NCI-H1105 treated with DMSO at 0.1 percent for 48 hours (cell line): ENCODE data around the gene STAT6.
A peak's percentile ranks its signal among the peaks of the same experiment; 100 is the strongest.
"Not testable (repeated sequence)": the region's sequence is repeated elsewhere in the genome, so short reads cannot be mapped to it uniquely, and the experiment has no call there.

Experiments used
- DNase-seq: peaks from one replicate; lab custom pipeline; 2025; lab: John Stamatoyannopoulos, UW

The STAT6 gene

DNA sequence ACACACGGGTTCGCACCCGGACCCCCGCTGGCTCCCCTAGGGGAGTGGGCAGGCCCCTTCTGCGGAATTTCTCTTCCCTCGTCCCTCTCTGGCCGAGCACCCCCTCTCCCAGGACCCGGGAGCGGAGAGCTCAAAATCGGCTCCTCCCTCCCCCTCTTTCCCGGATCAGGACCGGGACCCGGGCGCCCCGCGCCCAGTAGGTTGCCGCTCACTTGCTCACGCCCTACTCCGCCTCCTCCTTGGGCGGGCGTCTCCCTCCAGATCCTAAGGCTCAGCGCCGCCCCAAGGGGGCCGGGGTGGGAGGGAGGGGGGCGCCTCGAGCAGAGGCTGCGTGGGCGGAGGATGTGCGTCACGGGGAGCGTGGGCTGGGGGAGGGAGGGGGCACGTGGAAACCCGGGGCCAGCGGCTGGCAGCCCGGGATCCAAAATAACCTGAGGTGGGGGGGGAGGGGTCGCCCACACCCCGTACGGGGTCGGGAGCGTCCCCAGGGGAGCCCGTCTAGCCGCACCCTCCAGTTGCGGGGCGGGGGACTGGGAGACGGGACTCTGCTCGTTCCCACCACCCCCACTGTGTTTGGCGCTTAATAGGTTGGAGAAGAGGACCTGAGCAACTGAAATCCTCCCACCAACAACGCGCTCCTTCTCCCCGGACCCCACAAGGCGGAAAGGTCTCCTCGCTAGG, 24.0 kb downstream of the STAT6 start:
- no peak for DNase-seq

DNA sequence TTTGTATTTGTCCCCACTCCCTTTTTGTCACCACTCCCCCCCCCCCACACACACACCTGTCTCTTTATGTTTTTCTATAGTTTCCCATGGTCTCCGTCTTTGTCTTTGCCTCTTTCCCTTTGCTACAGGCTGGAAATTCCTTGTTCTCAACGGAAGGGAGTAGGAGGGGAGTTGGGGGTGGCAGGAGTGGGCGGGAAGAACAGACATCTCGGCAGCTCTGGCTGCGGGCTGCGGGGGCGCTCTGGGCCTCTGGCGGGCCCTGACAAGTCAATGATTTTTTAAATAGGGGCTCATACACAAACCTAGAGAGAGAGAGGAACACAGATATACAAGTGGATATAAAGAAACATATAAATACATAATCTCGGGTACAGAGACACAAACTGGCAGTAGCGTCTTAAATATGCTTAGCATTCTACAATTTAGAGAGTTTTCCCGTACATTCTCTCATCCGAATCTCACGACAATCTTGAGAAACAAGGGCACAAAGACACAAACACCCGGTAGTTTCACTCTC, 24.6 kb downstream of the STAT6 start:
- peak; percentile 42 for DNase-seq

DNA sequence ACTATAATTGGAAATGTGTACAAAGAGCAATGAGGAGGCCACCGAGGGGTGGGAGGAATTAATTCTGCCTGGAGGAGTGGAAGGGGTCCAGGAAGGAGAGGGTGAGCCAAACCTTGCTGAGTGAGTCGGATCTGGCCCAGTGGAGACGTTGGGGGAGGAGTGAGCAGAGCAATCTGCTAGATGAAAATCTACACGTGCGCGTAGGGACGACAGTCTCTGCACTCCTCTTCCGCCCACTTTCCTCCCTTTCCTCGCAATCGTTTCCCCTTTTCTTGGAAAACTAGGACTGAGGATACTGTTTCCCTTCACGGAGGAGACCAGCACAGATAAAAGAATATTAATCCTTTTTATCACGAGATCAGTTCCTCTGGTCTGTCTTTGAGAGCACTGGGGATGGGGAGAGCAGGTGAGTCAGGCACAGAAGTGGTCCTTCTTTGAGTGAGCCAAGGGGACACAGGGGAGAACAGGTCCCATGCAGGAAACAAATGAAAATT, 25.1 kb downstream of the STAT6 start:
- no peak for DNase-seq

DNA sequence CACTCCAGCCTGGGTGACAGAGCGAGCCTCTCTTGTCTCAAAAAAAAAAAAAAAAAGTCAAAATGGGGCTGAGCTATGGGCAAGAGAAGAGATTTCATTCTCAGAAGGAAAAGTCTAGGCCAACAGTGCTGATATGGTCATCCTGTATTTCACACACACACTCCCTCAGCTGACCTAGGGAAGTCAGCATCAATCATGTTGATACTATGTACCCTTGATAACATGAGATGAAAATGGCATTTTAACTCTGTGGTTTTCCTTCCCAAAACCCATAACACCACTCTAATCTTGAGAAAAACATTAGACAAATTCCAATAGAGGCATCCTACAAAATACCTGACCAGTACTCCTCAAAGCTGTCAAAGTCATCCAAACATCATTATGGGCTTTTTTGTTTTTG, 30.3 kb downstream of the STAT6 start:
- no peak for DNase-seq

DNA sequence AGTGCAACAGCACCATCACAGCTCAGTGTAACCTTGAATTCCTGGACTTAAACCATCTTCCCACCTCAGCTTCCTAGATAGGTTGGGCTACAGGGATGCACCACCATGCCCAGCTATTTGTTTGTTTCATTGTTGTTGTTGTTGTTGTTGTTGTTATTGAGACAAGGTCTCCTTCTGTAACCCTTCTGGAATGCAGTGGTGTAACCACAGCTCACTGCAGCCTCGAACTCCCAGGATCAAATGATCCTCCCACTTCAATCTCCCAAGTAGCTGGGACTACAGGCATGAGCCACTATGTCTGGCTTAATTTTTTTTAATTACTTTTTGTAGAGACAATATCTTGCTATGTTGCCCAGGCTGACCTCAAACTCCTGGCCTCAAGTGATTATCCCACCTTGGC, 31.3 kb downstream of the STAT6 start:
- no peak for DNase-seq

DNA sequence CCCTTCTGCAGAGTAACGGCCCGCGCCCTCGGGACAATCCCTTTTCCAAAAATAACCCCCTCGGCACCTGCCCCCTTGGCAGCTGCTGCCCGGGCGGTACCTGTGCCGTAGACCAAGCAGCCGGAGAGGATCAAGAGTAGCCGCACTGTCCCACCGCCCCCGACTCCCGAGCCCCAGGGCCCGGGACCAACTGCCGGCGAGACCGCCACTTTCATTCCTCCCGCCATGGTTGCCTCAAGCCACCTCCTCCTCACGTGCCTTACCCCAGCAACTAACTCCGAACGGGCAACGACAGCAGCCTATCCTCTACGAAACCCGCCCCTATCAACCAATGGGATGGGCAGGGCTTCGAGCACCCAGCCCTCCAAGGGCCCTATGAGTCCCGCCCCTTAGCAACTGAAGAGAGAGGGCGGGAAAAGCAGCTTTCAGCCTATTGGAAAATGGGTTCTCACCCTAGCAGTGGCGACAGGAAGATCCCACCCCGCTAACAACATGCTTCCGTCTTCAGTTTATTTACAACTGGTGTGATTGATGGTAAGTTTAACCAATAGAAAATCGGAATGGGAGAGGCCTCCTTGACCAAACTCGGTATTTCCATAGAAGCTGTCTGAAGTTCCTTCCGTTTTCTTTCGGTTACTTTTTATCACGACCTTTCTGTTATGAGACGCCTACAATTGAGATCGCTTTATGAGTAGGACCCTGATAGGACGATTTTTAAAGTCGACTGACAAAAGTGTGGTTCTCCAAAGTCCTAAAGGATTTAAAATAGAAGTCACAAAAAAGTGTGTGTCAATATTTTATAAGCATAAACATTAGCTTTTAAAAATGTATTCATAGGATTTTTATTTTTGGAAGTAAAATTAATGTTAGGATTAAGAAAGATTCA, 32.4 kb downstream of the STAT6 start, which contains the start of gene NEMP1:
Gene NEMP1 (minus strand): TSS at position 273 of the 886 bp plus-strand sequence. CDS start 46 bp downstream, at position 227.
- DNase-seq, result peak; percentile 96

DNA sequence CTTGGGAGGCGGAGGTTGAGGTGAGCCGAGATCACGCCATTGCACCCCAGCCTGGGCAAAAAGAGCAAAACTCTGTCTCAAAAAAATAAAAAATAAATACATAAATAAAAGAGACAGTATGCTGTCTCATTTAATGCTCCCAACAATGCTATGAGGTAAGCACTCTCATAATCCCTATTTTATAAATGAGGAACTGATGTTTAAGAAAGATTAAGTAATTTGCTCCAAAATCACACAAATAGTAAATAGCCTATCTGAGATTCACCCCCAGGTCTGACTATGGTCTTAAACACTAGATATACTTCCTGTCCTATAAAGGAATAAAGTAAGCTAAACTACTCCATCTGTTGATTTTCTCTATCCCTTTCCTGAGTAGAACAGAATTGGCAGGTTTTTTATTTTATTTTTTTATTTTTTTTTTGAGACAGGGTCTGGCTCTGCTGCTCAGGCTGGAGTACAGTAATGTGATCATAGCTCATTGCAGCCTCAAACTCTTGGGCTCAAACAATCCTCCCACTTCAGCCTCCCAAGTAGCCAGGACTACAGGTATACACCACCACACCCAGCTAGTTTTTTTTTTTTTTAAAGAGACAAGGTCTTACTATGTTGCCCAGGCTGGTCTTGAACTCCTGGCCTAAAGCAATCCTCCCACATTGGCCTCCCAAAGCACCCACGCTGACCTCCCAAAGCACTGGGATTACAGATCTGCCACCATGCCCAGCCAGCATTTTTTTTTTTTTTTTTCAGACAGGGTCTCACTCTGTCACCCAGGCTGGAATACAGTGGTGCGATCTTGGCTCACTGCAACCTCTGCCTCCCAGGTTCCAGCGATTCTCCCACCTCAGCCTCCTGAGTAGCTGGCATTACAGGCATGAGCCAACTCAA, 37.4 kb downstream of the STAT6 start:
- DNase-seq, result not testable (repeated sequence)

DNA sequence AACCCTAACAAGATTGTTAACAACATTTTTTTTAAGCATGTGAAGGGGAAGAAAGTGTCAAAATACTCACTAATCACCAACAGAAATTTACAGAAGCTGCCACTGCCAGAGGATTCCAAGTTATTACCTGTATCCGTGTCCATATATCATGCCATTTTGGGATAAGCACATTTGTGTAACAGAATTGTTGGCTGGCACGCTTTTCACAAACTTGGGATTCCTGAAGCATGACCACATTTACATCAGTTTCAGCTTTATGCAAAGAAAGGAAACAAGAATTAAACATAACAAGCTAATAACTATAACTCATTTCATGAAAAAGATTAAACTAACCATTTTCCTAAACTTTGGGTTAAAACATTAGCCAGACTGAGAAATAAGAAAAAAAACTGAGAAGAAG, 38.5 kb downstream of the STAT6 start:
- DNase-seq, result no peak

DNA sequence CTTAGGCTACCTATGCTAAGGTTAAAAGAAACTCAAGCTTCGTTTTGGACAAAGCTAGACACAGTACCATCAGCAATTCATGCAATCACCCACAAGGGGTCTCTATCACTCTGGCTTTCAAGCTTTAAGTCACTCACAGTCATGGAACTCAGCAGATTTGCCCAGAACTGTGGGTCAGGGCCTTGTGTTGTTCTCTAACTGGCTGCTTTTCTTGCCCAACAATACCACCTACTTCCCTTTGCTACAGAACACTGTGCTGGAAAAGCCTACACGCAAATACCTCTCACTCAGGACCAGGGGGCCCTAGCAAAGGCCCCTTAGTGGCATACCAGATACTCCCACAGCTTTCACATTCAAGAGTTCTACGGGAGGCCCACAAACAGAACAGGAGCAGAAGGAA, 41.6 kb downstream of the STAT6 start:
- peak; percentile 50 for DNase-seq

DNA sequence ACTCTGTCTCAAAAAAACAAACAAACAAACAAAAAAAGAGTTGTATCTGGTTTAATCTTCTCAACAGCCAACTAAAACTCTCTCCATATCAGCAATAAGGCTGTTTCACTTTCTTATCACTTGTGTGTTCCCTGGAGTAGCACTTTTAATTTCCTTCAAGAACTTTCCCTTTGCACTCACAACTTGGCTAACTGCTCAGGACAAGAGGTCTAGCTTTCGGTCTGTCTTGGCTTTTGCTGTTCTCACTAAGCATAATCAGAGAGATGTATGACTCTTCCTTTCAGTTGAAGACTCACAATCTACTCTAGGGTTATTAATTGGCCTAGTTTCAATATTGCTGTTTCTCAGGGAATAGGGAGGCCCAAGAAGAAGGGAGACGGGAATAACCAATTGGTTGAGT, 44.9 kb downstream of the STAT6 start:
- no peak for DNase-seq

DNA sequence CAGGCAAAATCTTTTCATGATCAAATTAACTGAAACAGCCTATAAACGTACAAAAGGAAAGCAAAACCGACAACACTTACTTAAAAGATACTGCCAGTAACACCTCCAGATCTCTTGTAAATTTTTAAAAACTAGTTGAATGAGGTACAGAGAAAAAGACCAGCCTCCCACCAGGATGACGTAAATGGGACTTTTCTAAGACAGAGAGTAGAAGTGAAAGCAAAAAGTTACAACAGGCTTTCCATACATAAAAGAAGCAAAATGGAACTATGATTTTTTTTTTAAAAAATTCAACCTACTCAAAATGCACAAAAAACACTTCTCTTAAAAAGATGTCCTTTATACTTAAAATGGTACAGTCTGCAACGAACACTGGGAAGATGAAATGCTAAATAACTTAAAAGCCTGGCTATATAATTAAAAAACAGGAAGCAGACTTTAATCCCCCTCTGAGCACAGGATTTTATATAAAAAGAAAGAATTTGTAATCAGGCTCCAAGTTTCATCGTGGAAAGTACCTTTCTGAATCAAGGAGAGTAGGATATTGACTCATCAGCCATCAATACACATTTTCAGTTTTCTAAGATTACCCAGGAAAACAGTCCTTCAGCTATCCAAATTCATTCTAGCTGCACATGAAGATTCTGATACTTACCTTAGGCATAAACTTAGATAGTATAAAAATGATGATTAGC, 47.0 kb downstream of the STAT6 start:
- DNase-seq, result no peak

DNA sequence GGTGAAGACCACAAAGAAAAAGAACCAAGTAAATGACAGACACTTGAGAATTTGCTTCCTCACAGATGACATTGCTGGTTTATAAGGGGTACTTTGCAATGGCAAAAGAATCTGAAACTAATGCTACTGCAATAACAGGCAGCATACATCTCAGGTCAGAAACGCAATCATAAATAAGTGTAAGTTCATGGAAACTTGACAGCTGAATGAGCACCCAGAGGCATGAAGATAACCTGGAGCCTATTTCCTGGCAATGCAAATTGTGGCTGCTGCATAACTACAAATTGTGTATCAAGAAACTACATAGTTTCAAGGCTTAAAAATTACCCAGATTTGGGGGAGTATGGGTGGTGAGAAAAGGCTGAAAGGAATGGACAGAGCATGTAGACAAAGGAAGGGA, 52.7 kb downstream of the STAT6 start:
- no peak for DNase-seq

DNA sequence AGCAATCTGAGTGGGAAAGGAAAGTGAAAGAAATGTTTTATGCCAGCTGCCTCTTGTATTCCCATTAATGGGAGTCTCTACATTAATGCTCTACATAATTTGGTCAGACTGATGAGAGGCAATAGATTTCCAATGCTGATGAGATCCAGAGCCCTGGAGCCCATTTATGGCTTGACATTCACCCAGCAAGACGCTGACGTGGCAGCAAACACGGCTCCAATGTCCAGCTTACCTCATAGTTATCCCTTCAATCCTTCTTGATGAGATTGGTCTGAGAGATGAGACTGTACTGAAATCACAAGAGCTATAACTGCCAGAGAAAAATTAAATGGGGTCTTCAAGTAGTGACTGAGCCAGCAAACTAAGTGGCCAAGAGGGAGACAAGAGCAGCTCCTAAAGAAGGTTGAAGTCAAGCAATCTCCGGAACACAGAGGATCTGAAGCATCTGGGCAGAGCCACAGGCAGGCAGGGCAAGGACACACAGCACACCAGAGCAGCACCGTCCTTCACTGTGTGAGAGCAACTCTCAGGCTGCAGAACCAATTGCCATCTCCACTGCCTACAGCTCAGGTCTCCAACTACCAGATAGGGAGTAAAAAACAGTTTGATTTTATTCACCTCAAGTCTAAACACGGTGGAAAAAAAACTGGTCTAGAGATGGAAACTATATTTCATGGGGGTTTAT, 54.0 kb downstream of the STAT6 start:
- DNase-seq, result no peak

DNA sequence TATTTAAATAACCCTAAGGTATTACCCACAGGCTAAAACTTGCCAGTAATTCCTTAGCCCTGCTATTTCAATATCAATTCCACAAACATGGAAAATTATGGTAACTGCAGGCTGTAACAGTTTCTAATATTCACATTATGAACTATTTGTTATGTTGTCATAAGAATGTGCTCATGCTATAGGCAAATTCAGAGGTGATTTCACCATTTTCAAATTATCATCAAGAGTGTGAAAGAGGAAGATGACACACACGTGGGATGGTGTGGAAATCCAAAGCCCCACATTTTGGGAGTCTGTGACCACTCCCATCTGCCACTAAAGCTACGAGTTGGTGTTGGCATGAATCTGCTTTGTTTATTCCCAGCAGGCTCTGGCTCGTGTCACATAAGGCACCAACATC, 55.3 kb downstream of the STAT6 start:
- no peak for DNase-seq

DNA sequence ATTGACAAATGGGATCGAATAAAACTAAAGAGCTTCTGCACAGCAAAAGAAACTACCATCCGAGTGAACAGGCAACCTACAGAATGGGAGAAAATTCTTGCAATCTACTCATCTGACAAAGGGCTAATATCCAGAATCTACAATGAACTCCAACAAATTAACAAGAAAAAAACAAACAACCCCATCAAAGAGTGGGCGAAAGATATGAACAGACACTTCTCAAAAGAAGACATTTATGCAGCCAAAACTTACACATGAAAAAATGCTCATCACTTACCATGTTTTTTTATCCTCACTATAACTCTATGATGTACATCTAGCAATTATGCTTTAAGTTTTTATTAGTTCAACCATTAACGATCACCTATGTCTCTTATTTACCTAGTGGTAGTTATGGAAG, 57.3 kb downstream of the STAT6 start:
- not testable (repeated sequence) for DNase-seq

DNA sequence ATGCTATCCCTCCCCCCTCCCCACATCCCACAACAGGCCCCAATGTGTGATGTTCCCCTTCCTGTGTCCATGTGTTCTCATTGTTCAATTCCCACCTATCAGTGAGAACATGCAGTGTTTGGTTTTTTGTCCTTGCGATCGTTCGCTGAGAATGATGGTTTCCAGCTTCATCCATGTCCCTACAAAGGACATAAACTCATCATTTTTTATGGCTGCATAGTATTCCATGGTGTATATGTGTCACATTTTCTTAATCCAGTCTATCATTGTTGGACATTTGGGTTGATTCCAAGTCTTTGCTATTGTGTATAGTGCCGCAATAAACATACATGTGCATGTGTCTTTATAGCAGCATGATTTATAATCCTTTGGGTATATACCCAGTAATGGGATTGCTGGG, 58.0 kb downstream of the STAT6 start:
- DNase-seq, result not testable (repeated sequence)

DNA sequence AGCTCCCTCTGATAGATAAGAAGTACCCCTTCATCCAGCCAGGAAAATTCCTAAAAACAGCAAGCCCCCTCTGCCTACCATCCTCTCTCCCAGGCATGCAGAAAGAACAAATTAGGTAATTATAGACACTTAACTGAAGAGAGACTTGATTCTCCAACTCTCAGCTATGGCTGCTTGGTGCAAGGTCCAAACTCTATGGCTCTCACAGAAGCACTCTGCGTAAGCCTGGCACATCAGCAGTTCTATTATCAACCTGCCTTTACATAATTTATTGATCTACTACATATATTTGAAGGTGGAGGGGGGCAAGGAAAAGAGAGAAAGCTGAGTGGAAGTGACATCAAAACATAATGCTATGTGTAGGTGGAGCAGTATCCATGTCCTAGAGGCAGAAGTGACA, 60.2 kb downstream of the STAT6 start:
- no peak for DNase-seq

DNA sequence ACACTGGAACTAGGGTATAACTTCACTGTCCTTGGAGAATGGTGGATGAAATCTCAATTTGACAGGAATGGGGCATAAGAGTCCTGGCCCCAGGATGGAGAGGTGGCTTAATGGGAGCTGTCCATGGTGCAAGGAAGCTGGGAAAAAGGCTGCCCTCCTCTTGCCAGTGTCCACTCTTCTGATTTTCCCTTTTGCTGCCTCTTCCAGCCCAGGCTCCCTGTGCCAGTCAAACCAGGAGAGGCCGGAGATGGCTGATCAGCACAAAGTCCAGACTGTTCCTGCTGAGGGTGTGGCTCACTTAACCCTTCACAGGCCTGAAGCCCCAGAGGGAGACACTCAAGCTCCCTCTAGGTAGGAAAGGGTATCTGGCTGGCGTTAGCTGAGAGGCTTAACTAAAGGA, 61.3 kb downstream of the STAT6 start, which contains the start of gene MYO1A:
Gene MYO1A (minus strand): TSS at position 240 of the 400 bp plus-strand sequence. CDS start 1,806 bp downstream, outside the sequence.
- DNase-seq, result no peak

DNA sequence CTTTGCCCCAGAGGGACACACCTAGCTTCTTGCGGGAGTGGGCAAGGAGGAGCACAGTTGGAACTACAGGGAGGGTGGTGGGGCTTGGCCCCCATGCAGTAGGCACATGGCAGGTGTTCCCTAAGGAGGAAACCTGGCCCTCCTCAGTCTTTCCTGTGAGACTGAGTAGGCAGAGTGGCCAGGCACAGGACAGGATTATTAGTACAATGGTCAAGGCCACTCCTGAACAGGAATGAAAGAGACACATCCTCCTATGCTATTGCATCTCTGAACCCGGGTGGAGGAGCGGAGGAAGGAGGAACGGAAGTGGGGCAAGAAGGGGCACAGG, 62.1 kb downstream of the STAT6 start:
- DNase-seq, result no peak

DNA sequence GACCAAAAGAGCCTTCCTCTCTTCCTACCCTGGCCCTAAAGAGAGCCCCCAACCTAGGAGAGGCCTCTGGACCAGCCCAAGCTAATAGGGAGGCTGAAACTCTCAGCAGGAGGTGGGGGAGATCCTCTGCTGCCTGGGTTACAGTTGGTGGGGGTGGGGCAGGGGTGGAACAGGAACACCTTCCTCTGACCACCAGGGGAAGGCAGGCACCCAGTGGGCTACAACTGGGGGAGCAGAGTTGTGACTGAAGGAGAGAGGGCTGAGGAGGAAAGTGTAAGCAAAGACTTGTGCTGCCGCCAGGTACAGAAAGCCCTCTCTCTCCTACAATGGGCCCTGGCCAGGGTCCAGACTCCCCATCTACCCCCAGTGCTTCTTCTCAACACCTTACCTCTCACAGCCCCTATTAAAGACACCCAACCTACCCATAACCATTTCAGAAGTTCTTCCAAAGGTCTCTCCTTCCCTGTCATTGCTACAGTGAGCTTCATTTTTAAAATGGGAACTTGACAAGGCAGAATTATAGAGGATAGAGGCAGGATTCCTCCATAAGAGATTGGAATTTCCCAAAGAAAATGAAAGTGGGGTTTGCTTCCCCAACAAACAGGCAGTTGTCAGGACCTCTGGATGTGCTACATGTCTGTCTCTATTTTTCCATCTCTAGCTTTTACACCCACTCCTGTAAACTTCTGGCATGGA, 62.6 kb downstream of the STAT6 start:
- DNase-seq, result no peak
